Pancreas (tissue), 10 donors: Measurements from ENCODE around the gene TSPAN14. TPM values are rescaled to one million over a fixed set of nuclear protein-coding genes. Genes with fewer than 3 reads are reported as not detected.

Source experiments
- ATAC-seq, 4 donors: fragments of 200-7000 bp; cut with Tn5 transposase; one replicate each; pipeline versions ENCODE4 v1.8.0 to v1.9.1; 2020; ENCODE audit warnings: mild to moderate bottlenecking in 4 of 4, moderate library complexity in 4 of 4
- DNase-seq, 6 donors: peaks; one replicate each; pipeline ENCODE4 v3.0.0-alpha.2; 2020
- FAIRE-seq: peaks from 2 replicates; lab custom pipeline; 2012; peaks lifted over from hg19 to GRCh38; lab: Jason Lieb, UNC
- H3K27ac ChIP-seq, 4 donors: fragments of 200-600 bp; sonication (generic); 1 replicate in 3 of 4; 2 replicates in 1 of 4; pipeline versions ENCODE4 v1.5.0 to v1.8.0; 2020
- H3K27me3 ChIP-seq, 4 donors: fragments of 200-600 bp; one replicate each; pipeline ENCODE4 v1.8.0; 2021
- H3K36me3 ChIP-seq, 3 donors: fragments of 200-600 bp; sonication (generic) in 1 of 3; one replicate each; pipeline versions ENCODE4 v1.5.0 to v1.8.0; 2020 to 2021
- H3K4me1 ChIP-seq, 3 donors: fragments of 200-600 bp; one replicate each; pipeline ENCODE4 v1.8.0; 2021
- H3K4me3 ChIP-seq, 4 donors: fragments of 200-600 bp; sonication (generic) in 2 of 4; one replicate each; pipeline versions ENCODE4 v1.5.0 to v1.8.0; 2020 to 2021
- H3K9me3 ChIP-seq, 4 donors: fragments of 200-600 bp; one replicate each; pipeline ENCODE4 v1.8.0; 2021
- CTCF ChIP-seq, 4 donors: fragments of 200-600 bp; sonication (generic) in 3 of 4; IDR thresholded peaks; one replicate each; pipeline versions ENCODE4 v1.5.0 to v1.8.0; 2021; ENCODE audit warnings: antibody characterized with exemption in 4 of 4
- WGBS, 2 donors: extraction: QIAGEN DNeasy Blood & Tissue Kit; methylation state at CpG; one replicate each; pipeline ENCODE4 v1.1.7; 2013; 5-methylcytosine and 5-hydroxymethylcytosine counted together
- intact Hi-C, 3 donors: fragments of 100-400 bp; cut with DNase I; formaldehyde crosslinking; loops; one replicate each; pipeline versions ENCODE4 v1.11.1 to v1.14.2; 2022
- polyA plus RNA-seq, 2 donors: library from polyadenylated mRNA; stranded (reverse); fragments of 200-250 nt; gene quantifications; one replicate each; pipeline ENCODE4 v1.2.3, GENCODE V29; 2013
- total RNA-seq, 6 donors: library from RNA; stranded (reverse); fragmentation: NEBNext Ultra II Directional in 4 of 6; extraction: Animal tissue kit (Norgen Biotek cat#: 25700) in 4 of 6; gene quantifications; one replicate each; pipeline versions ENCODE4 v1.2.1 to v1.2.4, GENCODE V29; 2021 to 2023
- donor health status: healthy with polysubstance abuse.
- donor health status: DM: no; HTN: no; CAD: no; lungs with moderate emphysema.
- donor health status: DM: no; HTN: no; CAD: no.
- donor health status: control.
- donor health status: control.
- donor health status: Bipolar disorder and iron deficiency.
- donor health status: DM: yes; HTN: yes; CAD: no.
- donor health status: DM: no; HTN: no; CAD: no.
- donor health status: DM: no; HTN: no; CAD: no.
- donor health status: DM: yes; HTN: yes; CAD: no.

The TSPAN14 gene
- total and polyA plus RNA-seq, 8 donors: 10.6 to 61.9 (median 23.2) TPM

DNA sequence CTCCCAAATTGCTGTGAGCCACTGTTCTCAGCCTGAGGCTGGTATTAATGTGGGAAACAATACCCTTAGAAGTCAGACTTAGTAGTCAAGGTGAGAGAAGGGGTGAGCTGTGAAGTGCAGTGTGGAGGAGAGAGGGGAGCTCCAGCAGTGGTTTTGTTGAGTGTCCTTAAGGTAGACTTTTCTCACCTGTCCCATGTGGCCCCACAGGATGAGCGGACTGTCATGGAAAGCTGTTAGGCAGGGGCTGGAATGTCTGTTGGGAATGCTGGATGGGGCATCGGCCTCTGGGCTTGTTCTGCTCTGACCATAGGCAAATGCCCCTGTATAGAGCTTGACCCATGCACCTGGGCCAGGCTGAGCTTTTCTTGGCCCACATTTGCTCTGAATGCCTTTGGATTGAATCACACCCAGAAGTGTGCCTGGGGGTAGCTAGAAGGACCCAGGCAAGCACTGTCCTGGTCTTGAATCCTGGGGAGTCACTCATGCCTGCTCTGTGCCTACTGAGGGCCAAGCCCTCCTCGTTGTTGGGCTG, 47.3 kb downstream of the TSPAN14 start:
- Histone ChIP-seq H3K4me3 (no peak overlapping the region), H3K27ac (peak overlapping the region in 1 of 4 donors; percentile 80), H3K27me3 (no peaks in the 10 kb centered on the region), H3K9me3 (no peaks in the 10 kb centered on the region), H3K36me3 (no peaks in the 10 kb centered on the region), H3K4me1 (peaks cover 27 to 77% (median 37%) of the 10 kb centered on the region in 3 donors)
- FAIRE-seq (no peak), DNase-seq (peak in 1 of 6 donors; percentile 29), ATAC-seq (no peak)
- intact Hi-C loops: loop anchor here in 2 of 3 donors (5.0 to 10.0 kb wide), 2 partner anchors 54 to 57 kb away; no protein-coding TSS in a partner anchor
- WGBS, 2 donors: 92 to 100% methylated on average over 3 of the region's 3 CpGs
- TF ChIP-seq CTCF (IDR thresholded peaks at IDR 0.05): no peak

- whole genome bisulfite sequencing, 2 donors: 84 to 89% methylated on average over 12 to 13 of the region's 13 CpGs
- no peaks in the 10 kb centered on the region for H3K27me3 ChIP-seq
- H3K36me3 ChIP-seq: no peaks in the 10 kb centered on the region
- FAIRE-seq (no peak), ATAC-seq (no peak), DNase-seq (peak in 1 of 6 donors; percentile 27)
- TF ChIP-seq CTCF (IDR thresholded peaks at IDR 0.05): no peak
- H3K9me3 ChIP-seq: no peaks in the 10 kb centered on the region
- peak overlapping the region in 1 of 4 donors; percentile 80 for H3K27ac ChIP-seq
- intact Hi-C loops: loop anchor here in 2 of 3 donors (5.0 to 10.0 kb wide), 2 partner anchors 55 to 57 kb away; no protein-coding TSS in a partner anchor
- H3K4me3 ChIP-seq: no peak overlapping the region
- peaks cover 27 to 82% (median 37%) of the 10 kb centered on the region in 3 donors for H3K4me1 ChIP-seq
Measured at GRCh38 chr10:80501913-80502521, 47.9 kb downstream of the TSPAN14 start.

GRCh38 chr10:80502621-80503583, 48.8 kb downstream of the TSPAN14 start:
- Histone ChIP-seq H3K27me3 (no peaks in the 10 kb centered on the region), H3K4me3 (no peak overlapping the region), H3K27ac (peak overlapping the region in 1 of 4 donors; percentile 3), H3K36me3 (no peaks in the 10 kb centered on the region), H3K9me3 (no peaks in the 10 kb centered on the region), H3K4me1 (peaks cover 27 to 73% (median 33%) of the 10 kb centered on the region in 3 donors)
- TF ChIP-seq CTCF (IDR thresholded peaks at IDR 0.05): no peak
- FAIRE-seq (no peak), DNase-seq (peak in 1 of 6 donors; percentile 14), ATAC-seq (no peak)
- WGBS, 2 donors: 88 to 93% methylated on average over 13 of the region's 13 CpGs
- intact Hi-C loops: loop anchor here in 2 of 3 donors (5.0 to 10.0 kb wide), 2 partner anchors 56 to 58 kb away; no protein-coding TSS in a partner anchor

GRCh38 chr10:80503584-80504157, 49.6 kb downstream of the TSPAN14 start:
- DNase-seq (no peak), FAIRE-seq (no peak), ATAC-seq (no peak)
- no peak for TF ChIP-seq CTCF (IDR thresholded peaks at IDR 0.05)
- H3K4me1 ChIP-seq: peaks cover 19 to 65% (median 25%) of the 10 kb centered on the region in 3 donors
- H3K4me3 ChIP-seq: no peak overlapping the region
- intact Hi-C loops: loop anchor here in 2 of 3 donors (5.0 to 10.0 kb wide), 2 partner anchors 56 to 59 kb away; no protein-coding TSS in a partner anchor
- no peaks in the 10 kb centered on the region for H3K27me3 ChIP-seq
- no peaks in the 10 kb centered on the region for H3K9me3 ChIP-seq
- H3K36me3 ChIP-seq: peaks cover 0 to 4% (median 0%) of the 10 kb centered on the region in 3 donors
- H3K27ac ChIP-seq: peak overlapping the region in 2 of 4 donors; percentile 3 to 65
- 70 to 81% methylated on average over 7 of the region's 7 CpGs for WGBS, 2 donors
